HG02759 (cell line): ENCODE measurements around the gene IKZF3.
"Not testable (repeated sequence)": the region's sequence is repeated elsewhere in the genome, so short reads cannot be mapped to it uniquely, and the experiment has no call there.

ENCODE experiments used
- ATAC-seq: cut with Tn5 transposase; IDR thresholded peaks from one replicate; pipeline ENCODE4 v1.9.1; 2021; ENCODE audit warnings: mild to moderate bottlenecking, moderate library complexity; ENCODE audit not compliant: unreplicated experiment

Gene IKZF3

DNA sequence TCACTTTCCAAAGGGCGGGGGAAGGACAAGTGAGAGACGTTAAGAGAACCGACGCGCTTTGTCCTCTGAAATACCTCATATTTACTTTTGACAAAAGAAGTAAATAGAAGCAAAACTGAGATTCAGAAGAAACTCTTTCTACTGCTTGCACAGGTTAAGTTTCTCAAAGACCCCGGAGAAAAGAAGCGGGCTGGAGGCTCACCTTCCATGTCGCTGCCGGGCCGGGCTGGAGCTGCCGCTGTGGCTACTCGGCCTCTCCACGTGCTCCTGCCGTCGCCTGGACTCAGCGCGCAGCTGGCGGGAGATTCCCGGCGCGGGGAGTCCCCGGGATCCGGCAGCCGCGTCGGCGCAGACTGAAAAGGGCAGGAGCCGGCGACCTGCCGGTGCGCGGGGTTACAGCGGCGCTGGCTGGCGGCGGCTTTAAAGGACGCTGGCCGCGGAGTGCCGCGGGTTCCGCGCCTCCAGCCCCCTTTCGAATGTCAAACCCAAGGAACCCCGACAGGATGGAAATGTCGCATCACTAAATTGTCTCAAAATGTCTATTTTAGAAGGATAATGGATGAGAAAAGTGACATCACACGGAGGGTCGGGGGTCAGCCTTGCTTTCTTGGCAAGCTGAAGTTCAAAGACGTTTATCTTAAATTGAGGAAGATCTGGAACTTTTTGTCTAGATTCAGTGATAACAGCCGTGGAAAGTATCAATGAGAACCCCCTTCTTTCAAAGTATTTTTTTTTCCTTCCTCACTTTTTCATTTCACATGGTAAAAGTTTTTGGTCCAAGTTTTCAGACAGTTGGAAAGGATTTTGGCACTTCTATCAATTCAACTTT, at the start of gene IKZF3:
Gene IKZF3, minus strand, starts transcription at position 395 of the 829 bp plus-strand sequence. Its CDS starts 186 bp downstream, at position 209.
- ATAC-seq, result peak; percentile 45

DNA sequence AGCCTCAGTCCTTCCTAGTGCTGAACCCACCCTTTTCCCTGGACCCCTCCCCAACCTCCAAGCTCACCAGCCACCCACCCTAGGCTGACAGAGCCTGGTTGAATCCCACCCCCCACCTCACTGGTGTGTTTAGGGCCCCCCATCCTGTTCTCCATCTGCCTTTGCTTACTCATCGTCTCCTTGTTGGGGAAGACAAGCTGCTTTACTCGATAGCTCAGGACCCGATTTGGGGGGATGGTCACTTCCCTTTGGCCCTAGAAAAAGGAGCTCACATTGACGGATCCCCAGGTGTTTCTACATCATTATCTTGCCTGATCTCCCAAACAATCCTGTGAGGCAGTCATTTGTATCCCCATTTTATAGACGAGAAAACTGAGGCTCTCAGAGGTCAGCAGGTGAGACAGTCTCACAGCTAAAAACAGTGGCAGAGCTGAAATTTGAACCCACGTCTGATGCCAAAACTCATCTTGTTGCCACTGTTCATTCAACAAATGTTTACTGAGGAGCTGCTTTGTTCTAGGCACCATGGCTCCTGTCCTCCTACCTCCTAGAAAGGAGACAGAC, 44.8 kb upstream of the IKZF3 start:
- no peak for ATAC-seq

DNA sequence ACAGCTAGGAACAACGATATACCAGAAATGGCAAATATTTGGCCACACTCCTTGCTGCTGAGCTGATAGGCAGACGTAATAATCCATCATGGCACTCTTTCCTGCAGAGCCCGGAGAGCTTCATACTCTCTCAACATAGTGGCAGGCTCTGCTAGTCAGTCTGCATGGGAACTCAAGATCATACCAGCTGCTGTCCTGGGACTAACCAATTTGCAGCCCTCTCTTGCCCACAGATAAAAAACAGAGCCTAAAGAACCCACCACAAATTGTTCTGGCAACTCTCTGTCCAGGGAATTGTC, 40.8 kb upstream of the IKZF3 start:
- no peak for ATAC-seq

DNA sequence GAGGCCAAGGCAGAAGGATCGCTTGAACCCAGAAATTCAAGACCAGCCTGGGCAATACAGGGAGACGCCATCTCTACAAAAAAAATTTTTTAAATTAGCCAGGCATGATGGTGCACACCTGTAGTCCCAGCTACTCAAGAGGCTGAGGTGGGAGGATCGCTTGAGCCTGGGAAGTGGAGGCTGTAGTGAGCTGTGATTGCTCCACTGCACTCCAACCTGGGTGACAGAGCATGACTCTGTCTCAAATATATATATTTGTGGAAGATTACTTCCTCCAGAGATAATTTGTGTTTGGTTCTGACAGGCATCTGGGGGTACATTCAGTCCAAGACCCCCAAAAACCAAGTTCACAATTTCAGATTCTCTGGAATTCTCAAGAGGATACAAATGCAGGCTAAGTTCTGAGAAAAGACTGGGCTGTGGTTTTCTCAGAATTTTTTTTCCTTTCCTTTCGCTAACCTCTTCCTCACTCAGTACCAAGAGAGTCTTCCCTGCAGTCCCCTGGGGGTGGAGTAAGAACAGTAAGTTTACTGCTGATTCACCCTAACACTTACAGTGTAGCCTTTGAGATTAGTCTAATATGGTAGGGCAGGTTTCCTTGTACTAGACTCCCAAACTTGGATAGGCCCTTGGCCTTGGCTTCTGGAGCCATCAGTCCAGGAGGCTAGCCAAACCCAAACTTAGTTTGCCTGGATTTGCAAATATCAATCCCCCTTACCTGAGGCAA, 39.2 kb upstream of the IKZF3 start:
- no peak for ATAC-seq

DNA sequence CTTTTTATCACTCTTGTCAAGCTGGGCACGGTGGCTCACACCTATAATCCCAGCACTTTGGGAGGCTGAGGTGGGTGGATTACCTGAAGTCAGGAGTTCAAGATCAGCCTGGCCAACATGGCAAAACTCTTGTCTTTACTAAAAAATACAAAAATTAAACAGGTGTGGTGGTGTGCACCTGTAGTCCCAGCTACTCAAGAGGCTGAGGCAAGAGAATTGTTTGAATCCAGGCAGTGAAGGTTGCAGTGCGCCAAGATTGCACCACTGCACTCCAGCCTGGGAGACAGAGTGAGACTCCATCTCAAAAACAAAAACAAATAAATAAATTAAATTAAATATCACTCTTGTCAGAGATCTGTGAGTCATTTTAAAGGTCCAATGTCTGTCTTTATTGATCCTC, 37.9 kb upstream of the IKZF3 start:
- not testable (repeated sequence) for ATAC-seq

DNA sequence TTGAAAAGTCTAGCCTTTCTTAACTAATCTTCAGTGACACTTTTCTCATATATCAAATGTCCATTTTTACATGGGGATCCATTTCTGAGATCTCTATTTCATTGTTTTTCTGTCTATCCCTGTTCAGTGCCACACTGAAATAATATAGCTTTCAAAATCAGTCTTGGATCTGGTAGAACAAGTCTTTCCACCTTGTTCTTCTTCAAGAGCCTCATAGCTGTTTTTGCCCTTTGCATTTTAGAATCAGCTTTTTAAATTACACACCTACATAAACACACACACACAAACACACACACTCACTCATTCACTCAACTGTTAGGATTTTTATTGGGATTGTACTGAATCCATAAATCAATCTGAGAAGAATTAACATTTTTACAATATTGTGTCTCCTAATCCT, 35.1 kb upstream of the IKZF3 start:
- ATAC-seq, result no peak

DNA sequence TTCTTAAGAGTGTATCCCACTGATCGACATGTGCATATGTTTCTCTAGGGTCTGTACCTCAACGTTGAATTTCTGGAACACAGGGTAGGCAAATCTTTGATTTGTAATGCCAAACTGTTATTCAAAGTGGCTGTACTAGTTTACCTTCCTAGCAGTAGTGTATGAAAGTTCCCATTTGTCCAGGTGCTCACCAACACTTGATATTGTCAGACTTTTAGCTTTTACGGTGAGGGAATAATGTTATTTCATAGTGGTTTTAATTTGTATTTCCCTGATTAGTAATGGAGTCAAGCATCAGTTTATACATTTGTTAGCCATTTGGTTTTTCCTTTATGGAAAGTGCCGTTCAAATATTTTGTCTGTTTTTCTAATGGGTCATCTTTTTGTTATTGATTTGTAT, 34.0 kb upstream of the IKZF3 start:
- no peak for ATAC-seq

DNA sequence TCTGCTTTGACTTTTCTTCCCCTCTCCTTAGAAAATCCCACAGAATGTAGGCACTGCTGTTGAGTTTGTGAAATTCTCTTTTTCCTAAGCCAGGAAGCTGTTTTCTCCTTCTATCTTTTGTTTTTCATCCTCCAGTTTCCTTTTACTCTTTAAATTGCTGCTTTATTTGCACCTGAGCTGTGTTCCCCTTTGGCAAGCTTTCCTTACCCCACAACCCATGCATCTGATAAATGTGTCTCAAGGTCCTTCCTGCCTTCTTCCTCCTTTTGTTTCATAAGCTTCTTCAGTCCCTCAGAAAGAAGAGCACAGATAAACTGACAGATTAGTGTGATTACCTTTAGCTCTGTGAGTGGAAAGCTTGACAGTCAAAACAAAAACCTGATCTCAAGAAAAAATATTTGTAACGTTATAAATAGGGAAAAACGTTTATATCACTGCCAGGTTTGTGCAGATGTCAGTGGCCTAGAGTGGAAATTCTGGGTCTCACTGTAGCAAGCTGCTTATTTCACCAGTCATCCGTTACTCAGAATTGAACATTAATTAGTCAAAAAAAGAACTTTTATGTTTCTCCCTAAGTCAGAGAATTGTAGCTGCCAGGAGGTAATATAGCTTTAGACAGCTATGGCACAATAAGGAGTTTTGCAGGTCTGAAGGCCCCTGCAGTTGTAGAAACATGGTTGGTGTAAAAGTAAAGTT, 30.7 kb upstream of the IKZF3 start:
- ATAC-seq, result no peak

DNA sequence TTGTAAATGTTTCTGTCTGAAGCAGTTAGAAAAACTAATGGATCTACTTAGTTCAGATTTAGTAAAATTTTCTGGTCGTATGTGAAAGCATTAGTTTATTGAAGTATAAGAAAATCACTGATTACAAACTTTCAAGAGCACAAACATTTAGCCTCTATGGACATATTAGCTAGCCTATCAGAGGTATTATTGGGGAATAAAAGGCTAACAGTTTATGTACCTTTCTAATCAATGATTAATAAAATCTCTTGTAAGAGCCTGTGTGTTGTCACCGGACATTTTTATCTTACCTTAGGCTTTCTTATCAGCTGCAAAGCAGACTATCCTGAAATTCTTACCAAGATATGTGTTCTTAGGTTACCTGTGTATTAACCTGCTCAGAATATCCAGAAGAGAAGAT, 25.1 kb upstream of the IKZF3 start:
- ATAC-seq, result no peak

DNA sequence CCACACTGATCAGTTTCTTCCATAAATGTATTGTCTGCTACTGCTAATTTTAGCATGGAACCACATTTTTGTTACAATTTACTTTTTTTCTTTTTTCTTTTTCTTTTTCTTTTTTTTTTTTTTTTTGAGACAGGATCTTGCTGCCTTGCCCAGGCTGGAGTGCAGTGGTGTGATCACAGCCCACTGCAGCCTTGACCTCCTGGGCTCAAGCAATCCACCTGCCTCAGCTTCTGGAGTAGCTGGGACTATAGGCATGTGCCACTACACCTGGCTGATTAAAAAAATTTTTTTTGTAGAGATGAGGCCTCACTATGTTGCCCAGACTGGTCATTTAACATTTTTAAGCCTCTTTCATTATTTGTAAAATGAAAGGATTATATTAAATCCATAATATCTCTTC, 23.0 kb upstream of the IKZF3 start:
- ATAC-seq, result no peak

DNA sequence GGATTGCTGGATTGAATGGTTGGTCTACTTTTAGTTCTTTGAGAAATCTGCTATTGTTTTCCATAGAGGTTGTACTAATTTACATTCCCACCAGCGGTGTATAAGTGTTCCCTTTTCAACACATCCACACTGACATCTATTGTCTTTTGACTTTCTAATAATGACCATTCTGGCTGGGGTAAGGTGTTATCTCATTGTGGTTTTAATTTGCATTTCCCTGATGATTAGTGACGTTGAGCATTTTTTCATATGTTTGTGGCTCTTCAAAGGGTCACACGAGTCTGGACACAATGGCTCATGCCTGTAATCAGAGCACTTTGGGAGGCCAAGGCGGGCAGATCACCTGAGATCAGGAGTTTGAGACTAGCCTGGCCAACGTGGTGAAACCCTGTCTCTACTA, 22.0 kb upstream of the IKZF3 start:
- not testable (repeated sequence) for ATAC-seq

DNA sequence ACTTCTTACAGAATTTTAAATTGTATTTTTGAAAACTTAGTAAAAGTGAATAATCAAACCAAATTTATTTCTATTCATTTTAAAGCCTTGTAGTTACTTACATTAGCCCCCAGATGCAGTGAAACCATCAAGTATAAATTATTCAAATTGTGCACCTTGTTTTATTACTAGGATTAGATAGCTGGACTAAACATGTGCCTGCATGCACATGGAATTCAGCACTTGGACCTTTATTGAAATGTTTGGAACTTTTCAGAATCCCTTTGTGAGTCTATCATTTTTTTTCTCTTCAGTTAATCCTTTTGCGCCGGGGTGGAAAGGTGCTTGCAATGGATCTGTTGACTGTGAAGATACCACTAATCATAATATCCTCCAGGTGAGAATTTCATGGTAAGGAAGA, 8.6 kb upstream of the IKZF3 start:
- no peak for ATAC-seq

DNA sequence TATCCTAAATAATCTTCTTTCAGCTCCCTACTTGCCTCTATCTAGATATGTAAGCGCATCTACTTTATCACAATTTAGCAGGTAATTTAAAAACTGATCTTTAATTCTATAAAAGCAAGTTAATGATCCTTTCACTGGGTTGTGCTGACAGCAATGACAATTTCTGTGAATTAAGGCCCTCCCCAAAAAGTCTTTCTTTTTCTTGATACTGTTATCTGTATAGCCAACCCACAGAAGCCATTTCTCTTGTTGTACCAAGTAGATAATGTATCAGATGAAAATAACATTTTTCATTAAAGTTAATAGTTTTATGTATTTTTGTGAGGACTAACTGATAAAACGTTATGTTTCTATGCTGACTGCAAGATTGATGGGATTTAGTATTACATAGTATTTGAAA, 7.7 kb upstream of the IKZF3 start:
- no peak for ATAC-seq

DNA sequence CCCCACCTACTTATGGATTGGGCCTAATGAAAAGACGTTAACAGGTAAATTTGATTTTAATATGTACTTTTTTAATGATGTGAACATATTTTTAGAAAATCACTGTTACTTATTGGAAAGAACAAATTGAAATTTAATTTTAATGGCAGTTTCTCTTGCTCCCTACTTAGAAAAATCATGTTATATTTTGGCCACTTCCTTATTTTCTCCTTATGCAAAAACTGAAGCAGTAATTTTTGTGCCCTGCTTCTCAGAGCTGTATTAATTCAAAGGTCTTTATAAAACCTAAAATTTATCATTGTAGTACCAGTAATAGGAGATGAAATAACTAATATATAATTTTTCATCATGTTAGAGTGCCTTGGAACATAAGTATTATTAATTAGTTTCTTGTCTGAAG, 6.7 kb upstream of the IKZF3 start:
- no peak for ATAC-seq

DNA sequence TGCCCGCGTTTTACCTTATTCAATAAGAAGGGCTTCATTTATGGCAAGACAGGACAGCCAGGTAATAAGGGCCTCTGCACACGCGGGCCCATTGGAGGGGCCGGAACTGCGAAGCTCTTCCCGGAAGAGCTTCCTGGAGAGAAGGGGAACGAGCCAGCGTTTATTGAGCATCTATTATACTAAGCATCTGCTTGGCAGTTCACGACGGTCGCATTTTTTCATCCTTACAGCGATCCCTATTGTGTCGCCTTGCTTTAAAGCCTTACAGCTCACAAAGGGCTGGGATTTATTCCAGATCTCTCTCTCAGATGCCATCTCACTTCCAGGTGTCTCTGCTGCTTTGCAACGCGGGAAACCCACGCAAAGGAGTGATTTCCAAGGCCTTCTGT, 4.4 kb upstream of the IKZF3 start:
- ATAC-seq, result no peak

DNA sequence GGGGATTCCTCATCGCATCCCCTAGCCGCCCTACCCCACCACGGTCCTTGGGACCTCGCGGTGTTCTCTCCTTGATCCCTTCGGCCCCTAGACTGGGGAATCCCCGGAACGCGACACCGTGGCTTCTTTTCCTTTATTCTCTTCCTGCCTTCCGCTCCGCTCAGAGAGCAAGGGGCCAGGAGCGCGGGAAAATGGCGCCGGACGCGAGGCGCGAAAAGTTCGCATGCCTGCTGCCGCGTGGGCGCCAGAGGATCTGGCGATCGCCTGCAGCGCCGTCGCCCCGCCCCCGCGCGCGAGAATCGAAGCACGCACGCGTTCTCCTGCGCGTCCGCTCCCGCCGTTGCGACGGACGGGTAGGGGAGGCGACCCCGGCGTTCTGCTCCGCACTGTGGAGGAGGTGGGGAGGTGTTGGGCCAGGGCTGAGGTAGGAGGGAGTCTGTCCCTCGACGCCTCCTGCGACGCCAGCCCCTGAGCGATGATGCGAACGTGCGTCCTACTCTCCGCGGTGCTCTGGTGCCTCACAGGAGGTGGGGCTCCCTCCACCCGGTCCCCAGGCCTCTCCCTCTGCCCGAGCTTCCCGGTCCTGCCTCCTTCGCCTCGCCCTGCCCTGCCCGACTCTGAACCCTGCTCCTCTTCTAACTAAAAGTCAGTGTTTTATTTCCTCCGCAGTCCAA, 3.9 kb upstream of the IKZF3 start, which contains the start of gene ZPBP2:
Gene ZPBP2, plus strand, starts transcription at position 323 of the 674 bp plus-strand sequence. Its CDS starts 153 bp downstream, at position 476.
- ATAC-seq, result no peak

DNA sequence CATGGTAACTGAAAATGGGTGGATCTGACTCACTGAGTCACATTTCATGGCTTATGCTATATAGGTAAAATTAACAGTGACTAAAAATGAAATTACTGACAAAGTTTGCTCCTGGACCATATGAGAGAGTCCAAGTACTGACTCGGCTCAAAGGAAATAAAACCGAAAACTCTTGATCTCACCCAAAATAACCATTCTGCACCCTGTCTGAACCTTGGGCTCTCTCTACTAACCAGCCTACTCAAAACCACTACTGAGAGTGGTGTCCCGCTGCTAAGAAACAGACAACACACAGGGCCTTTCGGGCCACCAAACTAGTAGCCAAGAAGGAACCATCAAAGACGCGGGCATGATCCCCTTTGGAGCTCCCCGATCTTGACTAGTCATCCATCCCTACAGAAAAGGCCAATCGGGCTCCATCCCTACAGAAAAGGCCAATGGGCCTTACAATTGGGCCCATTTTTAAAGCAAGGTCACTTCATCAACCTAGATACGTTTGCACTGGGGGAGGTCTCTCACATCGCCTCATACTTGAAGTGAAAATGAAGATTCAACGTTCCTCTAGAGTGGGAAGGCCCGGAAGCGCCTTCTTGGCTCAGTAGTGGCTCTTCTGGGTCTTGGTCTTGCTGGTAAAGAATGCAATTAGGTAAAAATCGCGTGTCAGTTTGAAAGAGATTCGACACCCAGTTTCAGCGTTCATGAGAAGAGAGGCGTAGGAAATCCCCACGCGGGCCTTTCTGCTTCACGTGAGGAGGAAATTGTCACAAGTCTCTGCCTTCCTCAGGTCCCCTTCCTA, 3.2 kb upstream of the IKZF3 start:
- ATAC-seq, result peak; percentile 57

DNA sequence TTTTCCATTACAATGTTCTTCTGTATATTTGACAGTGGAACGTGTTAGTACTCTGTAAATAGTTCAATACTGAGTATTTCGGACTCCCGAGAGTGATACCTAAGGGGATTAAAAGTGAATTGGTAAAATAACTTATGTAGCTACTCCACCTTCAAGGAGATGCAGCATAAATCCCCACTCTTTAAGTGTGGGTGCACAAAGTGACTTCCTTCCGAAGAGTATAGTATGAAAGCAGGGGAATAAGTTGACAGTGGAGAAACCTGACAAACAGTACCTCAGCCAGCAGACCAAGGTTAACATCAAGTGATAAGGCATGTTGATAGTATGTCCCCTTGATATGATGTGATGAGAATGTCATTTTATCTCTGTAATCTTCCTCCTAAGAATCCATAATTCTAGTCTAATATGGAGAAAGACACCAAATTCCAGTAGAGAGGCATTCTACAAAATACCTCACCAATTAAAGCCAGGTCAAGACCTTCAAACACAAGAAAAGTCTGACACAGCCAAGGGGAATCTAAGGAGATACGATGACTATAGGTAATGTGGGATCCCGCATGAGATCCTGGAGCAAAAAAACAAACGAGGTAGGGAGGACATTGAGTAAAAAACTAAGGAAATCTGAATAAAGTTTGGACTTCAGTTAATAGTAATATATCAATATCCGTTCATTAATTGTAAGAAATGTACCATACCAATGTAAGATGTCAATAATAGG, 2.1 kb upstream of the IKZF3 start:
- ATAC-seq, result no peak

DNA sequence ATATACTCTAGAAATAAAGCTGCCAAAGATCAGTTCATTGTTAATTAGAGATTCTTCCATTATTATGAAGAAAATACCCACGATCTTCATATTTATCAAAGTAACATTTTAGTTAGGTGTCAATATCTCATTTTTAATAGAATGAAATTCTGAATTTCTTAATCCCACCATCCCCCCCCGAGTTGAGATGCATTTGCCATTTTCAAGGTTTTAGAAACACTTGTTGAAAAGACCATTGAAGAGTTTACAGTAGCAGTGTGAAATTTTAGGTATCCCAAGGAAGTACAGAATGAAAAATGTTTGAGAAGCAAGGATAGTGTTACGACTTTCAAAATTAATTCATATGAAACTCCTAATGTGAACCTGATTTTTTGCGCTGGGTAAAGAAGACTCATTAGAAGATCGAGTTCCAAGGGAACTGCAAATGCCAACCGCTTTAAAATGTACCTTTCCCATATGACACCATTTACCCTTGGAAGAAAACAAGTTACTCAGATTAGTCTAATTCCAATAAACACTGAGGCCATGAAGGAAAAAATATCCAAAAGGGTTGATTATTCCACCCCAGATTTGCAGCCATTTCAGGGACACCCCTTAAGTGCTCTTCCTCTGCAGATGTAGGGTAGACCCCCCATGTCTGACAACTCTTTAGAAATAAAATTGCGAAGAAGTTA, 731 bp downstream of the IKZF3 start:
- no peak for ATAC-seq
